H9 (cell line): ENCODE data around the gene ELP6. TPM values are rescaled to one million over a fixed set of nuclear protein-coding genes. Genes with fewer than 3 reads are reported as not detected.

Experiments used
- DNase-seq: peaks from one replicate; pipeline ENCODE4 v3.0.0-alpha.2; 2017
- H2AFZ ChIP-seq: one replicate; pipeline ENCODE4 v1.6.1; 2013; ENCODE audit warnings: mild to moderate bottlenecking, low read length, control low read depth, moderate library complexity
- H2AK5ac ChIP-seq: 2 replicates; pipeline ENCODE4 v1.6.1; 2013; ENCODE audit warnings: low read length, control low read depth, mixed read lengths; ENCODE audit not compliant: insufficient read length
- H2BK120ac ChIP-seq: one replicate; pipeline ENCODE4 v1.6.1; 2013; ENCODE audit warnings: low read depth, mild to moderate bottlenecking, low read length, control low read depth, inconsistent platforms; ENCODE audit not compliant: poor library complexity, severe bottlenecking
- H2BK12ac ChIP-seq: 2 replicates; pipeline ENCODE4 v1.6.1; 2013; ENCODE audit warnings: low read length, control low read depth, mixed read lengths, low read depth; ENCODE audit not compliant: insufficient read length
- H2BK15ac ChIP-seq: 2 replicates; pipeline ENCODE4 v1.6.1; 2013; ENCODE audit warnings: low read depth, low read length, control low read depth
- H2BK20ac ChIP-seq: one replicate; pipeline ENCODE4 v1.6.1; 2013; ENCODE audit warnings: low read depth, mild to moderate bottlenecking, low read length, control low read depth, inconsistent platforms; ENCODE audit not compliant: poor library complexity, severe bottlenecking
- H2BK5ac ChIP-seq: 2 replicates; pipeline ENCODE4 v1.6.1; 2013; ENCODE audit warnings: low read length, control low read depth, mixed read lengths; ENCODE audit not compliant: insufficient read length
- H3K14ac ChIP-seq: 2 replicates; pipeline ENCODE4 v1.6.1; 2013; ENCODE audit warnings: low read length, control low read depth; ENCODE audit not compliant: insufficient read depth
- H3K18ac ChIP-seq: 2 replicates; pipeline ENCODE4 v1.6.1; 2013; ENCODE audit warnings: low read depth, mild to moderate bottlenecking, mixed read lengths, low read length, control low read depth; ENCODE audit not compliant: insufficient read length
- H3K23ac ChIP-seq: 2 replicates; pipeline ENCODE4 v1.6.1; 2013; ENCODE audit warnings: low read length, control low read depth, mixed read lengths, low read depth; ENCODE audit not compliant: insufficient read length
- H3K23me2 ChIP-seq: 2 replicates; pipeline ENCODE4 v1.6.1; 2013; ENCODE audit warnings: low read depth, mild to moderate bottlenecking, mixed read lengths, low read length, control low read depth; ENCODE audit not compliant: insufficient read length, poor library complexity, severe bottlenecking
- H3K27ac ChIP-seq: 2 replicates; pipeline ENCODE4 v1.5.1; 2013; ENCODE audit warnings: low read length, control low read depth, mixed read lengths, low read depth; ENCODE audit not compliant: insufficient read length
- H3K27me3 ChIP-seq: 2 replicates; pipeline ENCODE4 v1.6.1; 2013; ENCODE audit warnings: low read length, control low read depth, inconsistent platforms; ENCODE audit not compliant: insufficient read depth
- H3K4ac ChIP-seq: 2 replicates; pipeline ENCODE4 v1.6.1; 2013; ENCODE audit warnings: low read depth, mild to moderate bottlenecking, control low read depth, inconsistent platforms, low read length, moderate library complexity
- H3K4me1 ChIP-seq: 2 replicates; pipeline ENCODE4 v1.6.1; 2013; ENCODE audit warnings: low read length, control low read depth, inconsistent platforms; ENCODE audit not compliant: insufficient read depth
- H3K4me2 ChIP-seq: 2 replicates; pipeline ENCODE4 v1.6.1; 2013; ENCODE audit warnings: low read length, control low read depth, mixed read lengths; ENCODE audit not compliant: insufficient read length, insufficient read depth
- H3K56ac ChIP-seq: 2 replicates; pipeline ENCODE4 v1.6.1; 2013; ENCODE audit warnings: low read depth, mild to moderate bottlenecking, mixed read lengths, low read length, control low read depth; ENCODE audit not compliant: insufficient read length
- H3K79me1 ChIP-seq: 2 replicates; pipeline ENCODE4 v1.6.1; 2013; ENCODE audit warnings: low read depth, mild to moderate bottlenecking, moderate library complexity, low read length, control low read depth, inconsistent platforms; ENCODE audit not compliant: insufficient read depth, poor library complexity, severe bottlenecking
- H3K79me2 ChIP-seq: 2 replicates; pipeline ENCODE4 v1.6.1; 2013; ENCODE audit warnings: low read length, control low read depth, inconsistent platforms; ENCODE audit not compliant: insufficient read depth
- H3K9ac ChIP-seq: 2 replicates; pipeline ENCODE4 v1.6.1; 2013; ENCODE audit warnings: low read length, control low read depth, mixed read lengths; ENCODE audit not compliant: insufficient read length; ENCODE audit errors: extremely low read depth
- H3K9me3 ChIP-seq: one replicate; pipeline ENCODE4 v1.6.1; 2013; ENCODE audit warnings: low read depth, low read length, inconsistent platforms; ENCODE audit not compliant: control insufficient read depth
- H3T11ph ChIP-seq: one replicate; pipeline ENCODE4 v1.6.1; 2013; ENCODE audit warnings: mild to moderate bottlenecking, low read length, control low read depth, inconsistent platforms
- H4K20me1 ChIP-seq: one replicate; pipeline ENCODE4 v1.6.1; 2013; ENCODE audit not compliant: control insufficient read depth, insufficient read length, insufficient read depth
- H4K5ac ChIP-seq: 2 replicates; pipeline ENCODE4 v1.6.1; 2013; ENCODE audit warnings: low read depth, mild to moderate bottlenecking, mixed read lengths, low read length, control low read depth; ENCODE audit not compliant: insufficient read length
- H4K8ac ChIP-seq: replicated peaks from 2 replicates; pipeline ENCODE4 v1.6.1; 2013; ENCODE audit warnings: low read length, control low read depth, mixed read lengths, low read depth; ENCODE audit not compliant: insufficient read length
- H4K91ac ChIP-seq: 2 replicates; pipeline ENCODE4 v1.6.1; 2013; ENCODE audit warnings: low read depth, mild to moderate bottlenecking, moderate library complexity, mixed read lengths, low read length, control low read depth; ENCODE audit not compliant: insufficient read length
- H3K27ac Mint-ChIP-seq, 3 experiments: 2 replicates in 2 of 3; 3 replicates in 1 of 3; pipeline ENCODE4 v1.8.0; 2020 to 2021; ENCODE audit warnings: mixed read lengths in 3 of 3, mild to moderate bottlenecking in 1 of 3, moderate library complexity in 1 of 3
- H3K27me3 Mint-ChIP-seq: 2 replicates; pipeline ENCODE4 v1.8.0; 2021; ENCODE audit warnings: low read depth, mild to moderate bottlenecking, moderate library complexity, mixed read lengths
- H3K36me3 Mint-ChIP-seq, 3 experiments: 2 replicates in 2 of 3; 3 replicates in 1 of 3; pipeline ENCODE4 v1.8.0; 2020 to 2021; ENCODE audit warnings: low read depth in 3 of 3, mixed read lengths in 3 of 3; ENCODE audit not compliant: insufficient read depth in 1 of 3
- H3K4me1 Mint-ChIP-seq, 2 experiments: 2 replicates each; pipeline ENCODE4 v1.8.0; 2020; ENCODE audit warnings: mixed read lengths in 2 of 2
- H3K4me3 Mint-ChIP-seq, 2 experiments: 2 replicates in 1 of 2; 3 replicates in 1 of 2; pipeline ENCODE4 v1.8.0; 2020 to 2021; ENCODE audit warnings: mild to moderate bottlenecking in 2 of 2, mixed read lengths in 2 of 2, moderate library complexity in 1 of 2
- H3K9me3 Mint-ChIP-seq, 2 experiments: 2 replicates in 1 of 2; 3 replicates in 1 of 2; pipeline ENCODE4 v1.8.0; 2020; ENCODE audit warnings: mild to moderate bottlenecking in 2 of 2, mixed read lengths in 2 of 2, moderate library complexity in 1 of 2
- CTCF ChIP-seq: fragments of 200-600 bp; sonication (generic); conservative IDR thresholded peaks from 3 replicates; pipeline ENCODE4 v1.8.0; 2021; ENCODE audit warnings: antibody characterized with exemption, mild to moderate bottlenecking
- WGBS: extraction: QIAGEN DNeasy Blood & Tissue Kit; methylation state at CpG from one replicate; pipeline ENCODE4 v1.1.7; 2013; ENCODE audit warnings: missing lambda C conversion rate, low lambda C conversion rate, mixed read lengths; ENCODE audit not compliant: insufficient read length; ENCODE audit errors: extremely low coverage; 5-methylcytosine and 5-hydroxymethylcytosine counted together
- total RNA-seq: library from RNA; stranded (reverse); gene quantifications from 2 replicates; pipeline ENCODE4 v1.2.1, GENCODE V29; 2021

ELP6 gene
- total RNA-seq, 1 experiment from 2014 or later, result 53.9 TPM

- H3K23me2 ChIP-seq, result no peaks in the 10 kb centered on the region
- no peaks in the 10 kb centered on the region; the same call in 1 of the 2 replicates for H3K4me1 ChIP-seq
- Mint-ChIP-seq H3K4me1 (peaks cover 18 to 20% of the 10 kb centered on the region in 2 experiments), H3K4me3 (no peak overlapping the region), H3K9me3 (peaks cover 0 to 3% of the 10 kb centered on the region in 2 experiments; a peak in 3 of 5 replicates), H3K36me3 (peaks cover 5 to 19% (median 6%) of the 10 kb centered on the region in 3 experiments; a peak in 6 of 7 replicates), H3K27ac (peak overlapping the region in 1 of 3 experiments; percentile 85; a peak in 2 of 7 replicates), H3K27me3 (no peaks in the 10 kb centered on the region)
- H2AFZ ChIP-seq, result no peak overlapping the region
- H2AK5ac ChIP-seq, result no peak overlapping the region
- H3K14ac ChIP-seq, result no peak overlapping the region
- DNase-seq, result no peak
- H3K4me2 ChIP-seq, result no peak overlapping the region
- no peak overlapping the region for H2BK5ac ChIP-seq
- H3K18ac ChIP-seq, result no peak overlapping the region
- no peak for TF ChIP-seq CTCF
- H3K4ac ChIP-seq, result no peak overlapping the region
- H3T11ph ChIP-seq, result no peak overlapping the region
- H3K27me3 ChIP-seq, result no peaks in the 10 kb centered on the region
- H4K8ac ChIP-seq, result no peak overlapping the region
- no peak overlapping the region for H4K91ac ChIP-seq
- no peaks in the 10 kb centered on the region for H4K20me1 ChIP-seq
- no peak overlapping the region for H2BK20ac ChIP-seq
- no peak overlapping the region for H2BK120ac ChIP-seq
- H3K56ac ChIP-seq, result no peak overlapping the region
- H2BK15ac ChIP-seq, result no peak overlapping the region
- H3K23ac ChIP-seq, result no peak overlapping the region
- no peak overlapping the region for H3K27ac ChIP-seq
- no peak overlapping the region for H2BK12ac ChIP-seq
- H3K79me1 ChIP-seq, result no peaks in the 10 kb centered on the region
- no CpG with 5 or more reads among the region's 3 CpGs for WGBS
- H3K79me2 ChIP-seq, result no peaks in the 10 kb centered on the region
- no peak overlapping the region for H4K5ac ChIP-seq
- H3K9ac ChIP-seq, result no peak overlapping the region
- no peaks in the 10 kb centered on the region for H3K9me3 ChIP-seq
Observed at GRCh38 chr3:47485812-47486211, 27.7 kb downstream of the ELP6 start.
